ENCODE data around the gene KRTAP5-1.

GRCh38 chr11:1631066-1631568 is 46.0 kb upstream of the KRTAP5-1 start:
- TF ChIP-seq POLR2A (IDR thresholded peaks at IDR 0.05) (no peak), POLR2AphosphoS5 (IDR thresholded peaks at IDR 0.05; ENCODE audit: insufficient read depth in 1 of 2, low read depth in 1 of 2) (no peak)
- TF ChIP-seq, protein P1, sequence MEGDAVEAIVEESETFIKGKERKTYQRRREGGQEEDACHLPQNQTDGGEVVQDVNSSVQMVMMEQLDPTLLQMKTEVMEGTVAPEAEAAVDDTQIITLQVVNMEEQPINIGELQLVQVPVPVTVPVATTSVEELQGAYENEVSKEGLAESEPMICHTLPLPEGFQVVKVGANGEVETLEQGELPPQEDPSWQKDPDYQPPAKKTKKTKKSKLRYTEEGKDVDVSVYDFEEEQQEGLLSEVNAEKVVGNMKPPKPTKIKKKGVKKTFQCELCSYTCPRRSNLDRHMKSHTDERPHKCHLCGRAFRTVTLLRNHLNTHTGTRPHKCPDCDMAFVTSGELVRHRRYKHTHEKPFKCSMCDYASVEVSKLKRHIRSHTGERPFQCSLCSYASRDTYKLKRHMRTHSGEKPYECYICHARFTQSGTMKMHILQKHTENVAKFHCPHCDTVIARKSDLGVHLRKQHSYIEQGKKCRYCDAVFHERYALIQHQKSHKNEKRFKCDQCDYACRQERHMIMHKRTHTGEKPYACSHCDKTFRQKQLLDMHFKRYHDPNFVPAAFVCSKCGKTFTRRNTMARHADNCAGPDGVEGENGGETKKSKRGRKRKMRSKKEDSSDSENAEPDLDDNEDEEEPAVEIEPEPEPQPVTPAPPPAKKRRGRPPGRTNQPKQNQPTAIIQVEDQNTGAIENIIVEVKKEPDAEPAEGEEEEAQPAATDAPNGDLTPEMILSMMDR (IDR thresholded peaks at IDR 0.05), result no peak
